Cardiac fibroblast (primary cell): Measurements from ENCODE around the gene PGAM5.

ENCODE experiments used
- DNase-seq, 2 donors: peaks; one replicate each; pipeline versions ENCODE4 v3.0.0 to v3.0.0-alpha.2; 2010; ENCODE audit warnings: low read depth in 2 of 2
- H3K4me3 ChIP-seq, 2 donors: replicated peaks in 1 of 2; 1 replicate in 1 of 2; 2 replicates in 1 of 2; pipeline ENCODE4 v1.5.1; 2011; ENCODE audit warnings: low read depth in 2 of 2, low read length in 2 of 2, mild to moderate bottlenecking in 2 of 2, moderate library complexity in 1 of 2
- TF ChIP-seq, protein P1 (sequence below): IDR thresholded peaks from one replicate; pipeline ENCODE4 v1.5.1; 2011; ENCODE audit warnings: low read depth, mild to moderate bottlenecking, low read length, inconsistent platforms

Gene PGAM5

DNA sequence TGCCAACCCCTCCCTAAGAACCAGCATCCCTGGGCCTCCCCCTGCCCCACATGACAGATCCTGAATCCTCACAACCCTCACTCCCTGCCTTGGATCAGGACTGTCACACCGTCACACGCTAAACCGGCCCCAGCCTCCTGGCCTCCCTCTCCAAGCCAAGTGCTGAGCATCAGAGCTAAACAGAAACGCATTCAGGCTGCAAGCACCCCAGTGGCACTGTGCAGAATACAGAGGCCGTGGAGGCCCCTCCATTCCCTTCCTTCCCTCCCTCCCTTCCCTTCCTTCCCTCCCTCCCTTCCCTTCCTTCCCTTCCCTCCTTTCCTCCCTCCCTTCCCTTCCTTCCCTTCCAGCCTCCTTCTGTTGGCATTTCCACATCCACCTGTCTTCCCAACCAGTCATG lies 36.1 kb upstream of the PGAM5 start:
- TF ChIP-seq, protein P1, sequence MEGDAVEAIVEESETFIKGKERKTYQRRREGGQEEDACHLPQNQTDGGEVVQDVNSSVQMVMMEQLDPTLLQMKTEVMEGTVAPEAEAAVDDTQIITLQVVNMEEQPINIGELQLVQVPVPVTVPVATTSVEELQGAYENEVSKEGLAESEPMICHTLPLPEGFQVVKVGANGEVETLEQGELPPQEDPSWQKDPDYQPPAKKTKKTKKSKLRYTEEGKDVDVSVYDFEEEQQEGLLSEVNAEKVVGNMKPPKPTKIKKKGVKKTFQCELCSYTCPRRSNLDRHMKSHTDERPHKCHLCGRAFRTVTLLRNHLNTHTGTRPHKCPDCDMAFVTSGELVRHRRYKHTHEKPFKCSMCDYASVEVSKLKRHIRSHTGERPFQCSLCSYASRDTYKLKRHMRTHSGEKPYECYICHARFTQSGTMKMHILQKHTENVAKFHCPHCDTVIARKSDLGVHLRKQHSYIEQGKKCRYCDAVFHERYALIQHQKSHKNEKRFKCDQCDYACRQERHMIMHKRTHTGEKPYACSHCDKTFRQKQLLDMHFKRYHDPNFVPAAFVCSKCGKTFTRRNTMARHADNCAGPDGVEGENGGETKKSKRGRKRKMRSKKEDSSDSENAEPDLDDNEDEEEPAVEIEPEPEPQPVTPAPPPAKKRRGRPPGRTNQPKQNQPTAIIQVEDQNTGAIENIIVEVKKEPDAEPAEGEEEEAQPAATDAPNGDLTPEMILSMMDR, result no peak
- DNase-seq, result no peak

DNA sequence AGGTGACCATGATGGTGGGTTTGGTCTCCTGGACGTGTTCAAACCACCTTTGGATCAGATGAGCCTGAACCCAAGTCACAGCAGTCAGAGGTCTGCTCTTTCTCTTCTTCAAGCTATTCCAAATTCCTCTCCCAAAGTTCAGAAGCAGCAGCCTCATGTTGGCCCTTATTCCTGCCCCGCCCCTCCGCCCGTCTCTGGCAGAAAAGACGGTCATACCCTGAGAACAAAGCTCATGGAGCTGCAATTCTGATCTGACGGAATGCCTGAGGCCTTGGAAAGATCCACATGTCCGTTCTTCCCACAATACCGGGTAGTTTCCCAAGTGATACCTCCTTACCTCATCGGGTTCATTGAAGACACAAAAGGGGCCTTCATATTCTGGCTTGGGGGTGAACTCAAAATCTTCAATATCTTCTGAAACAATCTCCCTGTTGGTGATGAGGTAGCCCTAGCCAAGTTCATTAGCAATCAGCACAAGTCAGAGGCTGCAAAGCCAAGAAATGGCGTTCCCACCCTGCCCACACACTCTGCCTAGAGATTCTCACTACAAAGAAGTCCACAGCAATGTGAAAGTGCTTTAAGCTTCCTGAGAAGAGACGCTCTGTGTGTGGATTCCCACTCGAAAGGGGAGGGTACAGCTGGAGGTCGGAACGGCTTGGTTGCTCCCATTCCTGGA lies 34.7 kb upstream of the PGAM5 start:
- TF ChIP-seq, protein P1, result no peak
- DNase-seq, result no peak

More for the DNA sequence above, 36.1 kb upstream of the PGAM5 start:
- H3K4me3 ChIP-seq, result no peak overlapping the region

DNA sequence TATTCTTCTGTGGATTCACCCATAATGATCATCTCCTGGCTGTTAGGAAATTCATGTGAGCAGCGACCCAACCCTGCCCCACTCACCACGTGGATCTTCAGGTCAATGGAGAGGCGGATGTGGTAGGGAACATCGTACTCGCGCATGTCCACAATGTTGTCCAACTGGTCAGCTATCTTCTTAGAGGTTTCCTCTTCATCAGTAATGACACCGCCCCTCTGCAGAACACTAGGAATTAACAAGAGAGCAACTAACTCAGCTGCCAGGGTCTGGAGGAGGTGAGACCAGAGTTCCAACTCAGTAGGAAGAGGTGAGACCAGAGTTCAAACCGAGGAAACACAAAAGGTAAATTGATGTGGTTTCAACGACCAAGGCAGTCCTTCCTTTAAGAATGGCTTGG lies 33.1 kb upstream of the PGAM5 start:
- DNase-seq, result no peak
- TF ChIP-seq, protein P1, result no peak
- H3K4me3 ChIP-seq, result no peak overlapping the region

More for the DNA sequence above, 34.7 kb upstream of the PGAM5 start:
- H3K4me3 ChIP-seq, result no peak overlapping the region

DNA sequence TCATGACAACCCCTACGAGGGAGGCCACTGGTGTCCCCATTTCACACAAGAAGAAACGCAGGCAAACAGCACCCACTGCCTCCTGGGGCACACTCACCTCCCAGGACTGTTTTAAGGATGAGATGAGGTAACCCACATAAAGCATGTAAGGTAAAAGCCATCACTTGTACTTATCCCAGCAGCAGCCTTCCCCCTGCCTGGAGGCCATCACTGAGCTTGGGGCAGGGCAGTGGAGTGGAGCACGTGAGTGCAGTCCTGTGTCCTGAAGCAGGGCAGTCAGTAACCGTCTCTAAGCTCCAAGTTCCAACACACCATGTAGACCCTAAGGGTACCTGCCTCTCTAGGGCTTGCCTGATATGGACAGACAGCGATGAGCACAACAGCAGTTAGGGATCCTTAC lies 25.2 kb upstream of the PGAM5 start:
- DNase-seq, result no peak
- H3K4me3 ChIP-seq, result no peak overlapping the region

DNA sequence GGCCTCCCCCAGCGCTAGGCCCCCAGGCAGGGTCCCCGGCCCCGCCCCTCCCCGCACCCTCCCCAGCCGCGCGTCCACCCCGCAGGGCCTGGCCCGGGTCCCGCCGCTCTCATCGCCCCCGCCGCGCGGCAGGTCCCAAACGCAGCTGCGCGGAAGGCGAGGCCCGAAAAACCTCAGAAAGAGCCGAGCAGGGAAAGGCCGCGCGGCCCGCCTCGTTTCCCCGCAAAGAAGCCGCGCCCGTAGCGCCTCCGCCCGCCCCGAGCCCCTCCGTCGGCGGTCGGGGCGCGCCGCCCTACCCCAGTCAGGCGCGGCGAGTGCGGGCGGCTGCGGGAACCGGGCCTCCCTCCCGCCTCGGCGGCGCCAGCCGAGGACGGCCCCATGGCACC lies 23.8 kb upstream of the PGAM5 start:
- peak overlapping the region; percentile 49 to 62 for H3K4me3 ChIP-seq
- TF ChIP-seq, protein P1, result no peak
- DNase-seq, result no peak

More for the DNA sequence above, 25.2 kb upstream of the PGAM5 start:
- TF ChIP-seq, protein P1, result no peak

DNA sequence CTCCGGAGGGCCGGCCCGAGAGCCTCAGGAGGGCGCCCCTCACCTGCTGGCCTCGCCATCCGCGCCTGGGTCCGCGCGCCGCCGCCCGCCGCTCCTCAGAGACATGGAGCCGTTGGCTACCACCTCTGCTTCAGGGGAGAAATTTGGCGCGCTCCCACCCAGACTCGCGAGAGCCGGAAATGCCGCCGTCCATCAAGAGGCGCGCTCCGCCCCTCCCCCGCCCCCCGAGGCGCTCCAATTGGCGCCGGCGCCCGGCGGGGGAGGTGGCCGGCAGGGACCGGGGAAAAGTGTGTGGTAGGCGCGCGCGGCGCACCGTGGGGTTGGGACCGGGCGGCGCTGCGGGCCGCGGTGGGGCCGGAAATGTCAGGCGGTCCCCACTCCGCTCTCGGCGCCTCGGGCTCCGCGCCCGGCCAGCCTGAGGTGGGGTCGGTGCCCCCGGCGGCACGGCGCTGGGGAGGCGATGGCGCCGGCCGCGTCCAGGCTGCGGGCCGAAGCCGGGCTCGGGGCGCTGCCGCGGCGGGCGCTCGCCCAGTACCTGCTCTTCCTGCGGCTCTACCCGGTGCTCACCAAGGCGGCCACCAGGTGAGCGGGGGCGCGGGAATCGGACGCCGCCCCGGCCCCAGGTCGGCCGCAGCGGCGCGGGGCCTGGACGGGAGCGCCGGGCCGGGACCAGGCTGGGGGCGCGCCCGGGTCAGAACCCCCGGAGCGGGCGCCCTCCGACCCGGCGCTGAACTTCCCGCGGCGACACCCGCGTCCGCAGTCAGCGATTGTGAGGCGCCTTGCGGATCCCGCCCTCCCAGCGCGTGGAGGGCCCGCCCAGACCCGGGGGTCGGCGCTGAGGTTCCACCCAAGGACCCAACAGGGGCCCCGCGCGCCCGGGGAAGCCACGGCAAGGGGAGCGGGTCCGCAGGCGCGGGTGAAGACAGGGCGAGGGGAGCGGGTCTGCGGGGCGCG lies 23.2 kb upstream of the PGAM5 start, which contains the start of the genes POLE and PXMP2:
Gene POLE, minus strand, starts transcription at position 132 of the 954 bp plus-strand sequence. Its CDS starts 27 bp downstream, at position 105.
Gene PXMP2, plus strand, starts transcription at position 377 of the 954 bp plus-strand sequence. Its CDS starts 84 bp downstream, at position 461.
- TF ChIP-seq, protein P1, result no peak
- DNase-seq, result peak; percentile 94 to 97
- H3K4me3 ChIP-seq, result peak within 1 kb of the TSS; percentile 54 to 62
